IMR-90 (cell line): ENCODE measurements around the gene SAYSD1. TPM values are rescaled to one million over a fixed set of nuclear protein-coding genes. Genes with fewer than 3 reads are reported as not detected.

Source experiments
- ATAC-seq: fragments of 200-7000 bp; cut with Tn5 transposase; 2 replicates; pipeline ENCODE4 v1.9.1; 2020; ENCODE audit warnings: low read depth, mild to moderate bottlenecking, moderate library complexity
- BruUV-seq: library from RNA; stranded (reverse); fragments of 400-500 nt; replicated peaks from 2 replicates; lab custom pipeline; 2021; lab: Mats Ljungman, UMichigan
- CTCF ChIA-PET: fragments of 300-600 bp; formaldehyde crosslinking; extraction: SDS; loops from one replicate; lab custom pipeline; 2021; ENCODE audit warnings: antibody characterized with exemption; lab: Yijun Ruan, JAX
- POLR2A ChIA-PET: fragments of 300-600 bp; sonication (Branson Sonifier 250); formaldehyde crosslinking; loops from one replicate; lab custom pipeline; 2022; ENCODE audit warnings: antibody characterized with exemption; ENCODE audit not compliant: unreplicated experiment; lab: Charles Lee
- DNase-seq: peaks from one replicate; pipeline ENCODE4 v3.0.0; 2013
- H2AFZ ChIP-seq: replicated peaks from 2 replicates; pipeline ENCODE3; 2013; ENCODE audit warnings: low read length, mild to moderate bottlenecking; ENCODE audit not compliant: poor library complexity
- H2AK5ac ChIP-seq: 2 replicates; pipeline ENCODE4 v1.6.1; 2013; ENCODE audit warnings: low read depth, low read length, inconsistent platforms
- H2AK9ac ChIP-seq: replicated peaks from 2 replicates; pipeline ENCODE3; 2013; ENCODE audit warnings: mild to moderate bottlenecking, low read depth, low read length, moderate library complexity; ENCODE audit not compliant: poor library complexity
- H2BK120ac ChIP-seq: 2 replicates; pipeline ENCODE4 v1.6.1; 2013; ENCODE audit warnings: low read depth, low read length, inconsistent platforms
- H2BK15ac ChIP-seq: 3 replicates; pipeline ENCODE4 v1.6.1; 2013; ENCODE audit warnings: low read depth, low read length, inconsistent platforms
- H2BK20ac ChIP-seq: 2 replicates; pipeline ENCODE4 v1.6.1; 2013; ENCODE audit warnings: low read depth, mild to moderate bottlenecking, inconsistent platforms, low read length, moderate library complexity
- H2BK5ac ChIP-seq: 2 replicates; pipeline ENCODE4 v1.6.1; 2013; ENCODE audit warnings: mild to moderate bottlenecking, low read depth, low read length, inconsistent platforms; ENCODE audit not compliant: poor library complexity, severe bottlenecking
- H3K14ac ChIP-seq: replicated peaks from 2 replicates; pipeline ENCODE4 v1.6.1; 2013; ENCODE audit warnings: low read depth, low read length, inconsistent platforms
- H3K18ac ChIP-seq: 2 replicates; pipeline ENCODE4 v1.6.1; 2013; ENCODE audit warnings: low read depth, low read length, control low read depth
- H3K23ac ChIP-seq: 2 replicates; pipeline ENCODE4 v1.6.1; 2013; ENCODE audit warnings: low read depth, low read length, inconsistent platforms
- H3K27ac ChIP-seq: 2 replicates; pipeline ENCODE4 v1.5.1; 2013; ENCODE audit warnings: mild to moderate bottlenecking, control low read depth, low read length; ENCODE audit not compliant: insufficient read depth
- H3K27me3 ChIP-seq: 2 replicates; pipeline ENCODE4 v1.6.1; 2013; ENCODE audit warnings: low read length; ENCODE audit not compliant: control insufficient read depth, insufficient read depth
- H3K36me3 ChIP-seq: 2 replicates; pipeline ENCODE4 v1.6.1; 2013; ENCODE audit warnings: low read length, mixed read lengths; ENCODE audit not compliant: control insufficient read depth, insufficient read depth
- H3K4ac ChIP-seq: 2 replicates; pipeline ENCODE4 v1.6.1; 2013; ENCODE audit warnings: low read depth, low read length, inconsistent platforms
- H3K4me1 ChIP-seq: 2 replicates; pipeline ENCODE4 v1.6.1; 2013; ENCODE audit warnings: low read length, mixed read lengths; ENCODE audit not compliant: control insufficient read depth, insufficient read depth
- H3K4me2 ChIP-seq: 2 replicates; pipeline ENCODE4 v1.6.1; 2013; ENCODE audit warnings: low read depth, mild to moderate bottlenecking, control low read depth, low read length, moderate library complexity
- H3K4me3 ChIP-seq: 2 replicates; pipeline ENCODE4 v1.5.1; 2013; ENCODE audit warnings: low read depth, mild to moderate bottlenecking, control low read depth, low read length, moderate library complexity; ENCODE audit not compliant: insufficient read depth
- H3K56ac ChIP-seq: 2 replicates; pipeline ENCODE4 v1.6.1; 2013; ENCODE audit warnings: low read length, inconsistent platforms; ENCODE audit not compliant: insufficient read depth; ENCODE audit errors: extremely low read depth
- H3K79me1 ChIP-seq, 2 experiments: 2 replicates each; pipeline ENCODE4 v1.6.1; 2013; ENCODE audit warnings: low read length in 2 of 2, inconsistent platforms in 1 of 2, low read depth in 1 of 2
- H3K9ac ChIP-seq: 2 replicates; pipeline ENCODE4 v1.6.1; 2013; ENCODE audit warnings: low read depth, low read length, control low read depth
- H3K9me1 ChIP-seq: 2 replicates; pipeline ENCODE4 v1.6.1; 2013; ENCODE audit warnings: low read length, inconsistent platforms; ENCODE audit not compliant: insufficient read depth
- H3K9me3 ChIP-seq: 2 replicates; pipeline ENCODE4 v1.6.1; 2013; ENCODE audit warnings: low read length; ENCODE audit not compliant: control insufficient read depth, insufficient read depth
- H4K20me1 ChIP-seq: 2 replicates; pipeline ENCODE4 v1.6.1; 2013; ENCODE audit warnings: low read length, inconsistent platforms; ENCODE audit not compliant: insufficient read depth
- H4K5ac ChIP-seq: 2 replicates; pipeline ENCODE4 v1.6.1; 2013; ENCODE audit warnings: mild to moderate bottlenecking, low read depth, low read length, control low read depth
- H4K8ac ChIP-seq, 2 experiments: 2 replicates each; pipeline ENCODE4 v1.6.1; 2013; ENCODE audit warnings: low read depth in 2 of 2, low read length in 2 of 2, control low read depth in 1 of 2, inconsistent platforms in 1 of 2
- H4K91ac ChIP-seq: 2 replicates; pipeline ENCODE4 v1.6.1; 2013; ENCODE audit warnings: low read depth, low read length, inconsistent platforms; ENCODE audit not compliant: insufficient read depth
- BHLHE40 ChIP-seq: fragments of 150-350 bp; IDR thresholded peaks from 2 replicates; pipeline ENCODE4 v1.6.1; 2016; ENCODE audit warnings: mild to moderate bottlenecking, low read depth, low read length
- CEBPB ChIP-seq: IDR thresholded peaks from 2 replicates; pipeline ENCODE4 v1.6.1; 2012; ENCODE audit warnings: low read depth, low read length, improper control_type of control experiment
- CHD1 ChIP-seq: IDR thresholded peaks from 2 replicates; pipeline ENCODE4 v1.6.1; 2012; ENCODE audit warnings: low read depth, low read length, improper control_type of control experiment
- ELK1 ChIP-seq: fragments of 150-350 bp; IDR thresholded peaks from 2 replicates; pipeline ENCODE4 v1.6.1; 2016; ENCODE audit warnings: low read depth, mild to moderate bottlenecking, low read length, moderate library complexity, borderline replicate concordance
- FOS ChIP-seq: fragments of 150-350 bp; IDR thresholded peaks from 2 replicates; pipeline ENCODE4 v1.6.1; 2016; ENCODE audit warnings: low read depth, low read length
- MAFK ChIP-seq: IDR thresholded peaks from 2 replicates; pipeline ENCODE4 v1.6.1; 2012; ENCODE audit warnings: low read depth, low read length, improper control_type of control experiment
- MAZ ChIP-seq: IDR thresholded peaks from 2 replicates; pipeline ENCODE4 v1.6.1; 2012; ENCODE audit warnings: low read depth, mild to moderate bottlenecking, low read length, improper control_type of control experiment, moderate library complexity, borderline replicate concordance
- MXI1 ChIP-seq: IDR thresholded peaks from 2 replicates; pipeline ENCODE4 v1.6.1; 2012; ENCODE audit warnings: low read depth, mild to moderate bottlenecking, low read length, moderate library complexity, borderline replicate concordance
- NFE2L2 ChIP-seq: fragments of 150-350 bp; IDR thresholded peaks from 2 replicates; pipeline ENCODE4 v1.6.1; 2016; ENCODE audit warnings: low read depth, mild to moderate bottlenecking, low read length
- POLR2A ChIP-seq: IDR thresholded peaks from 2 replicates; pipeline ENCODE4 v1.6.1; 2012; ENCODE audit warnings: mild to moderate bottlenecking, low read depth, low read length
- RAD21 ChIP-seq: IDR thresholded peaks from 2 replicates; pipeline ENCODE4 v1.6.1; 2012; ENCODE audit warnings: low read length, improper control_type of control experiment
- RCOR1 ChIP-seq: IDR thresholded peaks from 2 replicates; pipeline ENCODE4 v1.6.1; 2012; ENCODE audit warnings: mild to moderate bottlenecking, low read length, improper control_type of control experiment; ENCODE audit not compliant: insufficient replicate concordance
- RFX5 ChIP-seq: IDR thresholded peaks from 2 replicates; pipeline ENCODE4 v1.8.0; 2012; ENCODE audit warnings: low read depth, mild to moderate bottlenecking, low read length, moderate library complexity
- SMC3 ChIP-seq: fragments of 150-350 bp; IDR thresholded peaks from 2 replicates; pipeline ENCODE4 v1.6.1; 2016; ENCODE audit warnings: low read depth, mild to moderate bottlenecking, antibody characterized with exemption, low read length, moderate library complexity
- USF2 ChIP-seq: fragments of 150-350 bp; IDR thresholded peaks from 2 replicates; pipeline ENCODE4 v1.6.1; 2017; ENCODE audit warnings: mild to moderate bottlenecking, antibody characterized with exemption, low read length, low read depth
- whole genome bisulfite sequencing, 2 experiments: methylation state at CpG; one replicate each; pipeline versions ENCODE4 v1.1.5 to v1.1.7; 2013; ENCODE audit warnings: missing lambda C conversion rate in 2 of 2; ENCODE audit not compliant: insufficient read length in 1 of 2; ENCODE audit errors: extremely low coverage in 2 of 2; 5-methylcytosine and 5-hydroxymethylcytosine counted together
- dilution Hi-C: fragments of 300-500 bp; cut with HindIII; formaldehyde crosslinking; loops from one replicate; pipeline ENCODE4 v1.14.3; 2018; ENCODE audit warnings: low sequenced_read_pairs; ENCODE audit not compliant: unreplicated experiment
- in situ Hi-C: fragments of 300-500 bp; cut with MboI; formaldehyde crosslinking; loops from 3 replicates; pipeline ENCODE4 v1.14.3; 2019; ENCODE audit warnings: low sequenced_read_pairs, inconsistent platforms, mixed read lengths
- intact Hi-C: fragments of 100-400 bp; cut with micrococcal nuclease; formaldehyde crosslinking; loops from 2 replicates; pipeline ENCODE4 v1.10.0; 2022
- polyA plus RNA-seq, 3 experiments: library from polyadenylated mRNA; depleted of rRNA; stranded (reverse); fragments of >200 nt; gene quantifications; 2 replicates each; pipeline ENCODE4 v1.2.3, GENCODE V29; 2012; ENCODE audit warnings: low replicate concordance in 1 of 3
- total RNA-seq: library from RNA; depleted of rRNA; stranded (reverse); fragments of >200 nt; gene quantifications from 2 replicates; pipeline ENCODE4 v1.2.3, GENCODE V29; 2012
- TF ChIP-seq, protein P1 (sequence below): conservative IDR thresholded peaks from 2 replicates; pipeline ENCODE4 v1.5.1; 2012; ENCODE audit warnings: mild to moderate bottlenecking, low read depth, low read length, improper control_type of control experiment

The SAYSD1 gene
- total and polyA plus RNA-seq, 2 of the 4 experiments (the other 2 are of a cell fraction), result 5.7 to 5.9 TPM

DNA sequence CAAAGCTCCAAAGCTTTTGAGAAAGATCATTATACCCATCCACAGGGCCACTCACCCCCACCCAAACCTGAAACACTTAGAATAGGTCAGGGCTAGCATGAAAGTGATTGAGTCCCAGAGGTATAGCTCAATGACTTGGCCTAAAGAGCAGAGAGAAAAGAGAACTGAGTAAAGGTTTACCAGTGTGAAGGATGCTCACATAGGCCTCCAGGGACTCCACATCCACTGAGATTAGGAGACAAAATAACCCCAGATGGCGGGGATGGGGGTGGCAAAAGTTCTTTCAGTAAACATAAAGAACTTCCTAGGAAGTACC is 12.2 kb downstream of the SAYSD1 start:
- H3K4ac ChIP-seq, result no peak overlapping the region
- no peak overlapping the region for H2BK5ac ChIP-seq
- H3K4me1 ChIP-seq, result peaks cover 3% of the 10 kb centered on the region; the same call in 1 of the 2 replicates
- no CpG with 5 or more reads among the region's 1 CpG for WGBS, 2 experiments
- no peak overlapping the region for H3K23ac ChIP-seq
- H3K4me2 ChIP-seq, result no peak overlapping the region
- in situ Hi-C loops, result no loop called here
- dilution Hi-C loops, result no loop called here
- no peak overlapping the region for H3K56ac ChIP-seq
- no peak overlapping the region for H2BK20ac ChIP-seq
- H2BK15ac ChIP-seq, result no peak overlapping the region
- H3K4me3 ChIP-seq, result no peak overlapping the region
- no peak overlapping the region for H4K8ac ChIP-seq
- TF ChIP-seq MXI1, result no peak
- TF ChIP-seq ELK1, result no peak
- no peak for TF ChIP-seq POLR2A
- TF ChIP-seq RAD21, result no peak
- TF ChIP-seq, protein P1, sequence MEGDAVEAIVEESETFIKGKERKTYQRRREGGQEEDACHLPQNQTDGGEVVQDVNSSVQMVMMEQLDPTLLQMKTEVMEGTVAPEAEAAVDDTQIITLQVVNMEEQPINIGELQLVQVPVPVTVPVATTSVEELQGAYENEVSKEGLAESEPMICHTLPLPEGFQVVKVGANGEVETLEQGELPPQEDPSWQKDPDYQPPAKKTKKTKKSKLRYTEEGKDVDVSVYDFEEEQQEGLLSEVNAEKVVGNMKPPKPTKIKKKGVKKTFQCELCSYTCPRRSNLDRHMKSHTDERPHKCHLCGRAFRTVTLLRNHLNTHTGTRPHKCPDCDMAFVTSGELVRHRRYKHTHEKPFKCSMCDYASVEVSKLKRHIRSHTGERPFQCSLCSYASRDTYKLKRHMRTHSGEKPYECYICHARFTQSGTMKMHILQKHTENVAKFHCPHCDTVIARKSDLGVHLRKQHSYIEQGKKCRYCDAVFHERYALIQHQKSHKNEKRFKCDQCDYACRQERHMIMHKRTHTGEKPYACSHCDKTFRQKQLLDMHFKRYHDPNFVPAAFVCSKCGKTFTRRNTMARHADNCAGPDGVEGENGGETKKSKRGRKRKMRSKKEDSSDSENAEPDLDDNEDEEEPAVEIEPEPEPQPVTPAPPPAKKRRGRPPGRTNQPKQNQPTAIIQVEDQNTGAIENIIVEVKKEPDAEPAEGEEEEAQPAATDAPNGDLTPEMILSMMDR, result no peak
- TF ChIP-seq USF2, result no peak
- TF ChIP-seq MAFK, result no peak
- TF ChIP-seq MAZ, result no peak
- no peak for TF ChIP-seq FOS
- TF ChIP-seq CHD1, result no peak
- no peak for TF ChIP-seq NFE2L2
- no peak for TF ChIP-seq CEBPB
- TF ChIP-seq BHLHE40, result no peak
- no peak for TF ChIP-seq RFX5
- TF ChIP-seq SMC3, result no peak
- TF ChIP-seq RCOR1, result no peak
- POLR2A ChIA-PET, result no interaction called here
- no peak overlapping the region for H4K5ac ChIP-seq
- H2AFZ ChIP-seq, result no peak overlapping the region
- CTCF ChIA-PET, result interaction anchor here (0.6 to 2.6 kb wide), 7 partner anchors 9 to 159 kb away, joined by 3 to 12 read pairs (median 3); partner anchors contain the start of gene SAYSD1
- H3K27ac ChIP-seq, result no peak overlapping the region
- H3K27me3 ChIP-seq, result no peaks in the 10 kb centered on the region
- no peak overlapping the region for H3K18ac ChIP-seq
- no peaks in the 10 kb centered on the region for H3K9me1 ChIP-seq
- no peak overlapping the region for H3K9ac ChIP-seq
- H2BK120ac ChIP-seq, result no peak overlapping the region
- H2AK5ac ChIP-seq, result no peak overlapping the region
- intact Hi-C loops, result loop anchor here (1.0 to 5.0 kb wide), 3 partner anchors 14 to 230 kb away; no protein-coding TSS in a partner anchor
- H4K20me1 ChIP-seq, result no peaks in the 10 kb centered on the region
- no peaks in the 10 kb centered on the region for H3K9me3 ChIP-seq
- DNase-seq, result no peak
- H3K14ac ChIP-seq, result no peak overlapping the region
- no TSS peak for BruUV-seq
- H2AK9ac ChIP-seq, result no peak overlapping the region
- no peaks in the 10 kb centered on the region for H3K79me1 ChIP-seq
- no peak for ATAC-seq
- H4K91ac ChIP-seq, result no peak overlapping the region
- H3K36me3 ChIP-seq, result peaks cover 8% of the 10 kb centered on the region; the same call in 1 of the 2 replicates
